ELF-1 (cell line): ENCODE data around the gene ZNF511.

Experiments
- DNase-seq: peaks from one replicate; pipeline ENCODE4 v3.0.0-alpha.2; 2016; ENCODE audit warnings: low read depth, low spot score

Gene ZNF511

DNA sequence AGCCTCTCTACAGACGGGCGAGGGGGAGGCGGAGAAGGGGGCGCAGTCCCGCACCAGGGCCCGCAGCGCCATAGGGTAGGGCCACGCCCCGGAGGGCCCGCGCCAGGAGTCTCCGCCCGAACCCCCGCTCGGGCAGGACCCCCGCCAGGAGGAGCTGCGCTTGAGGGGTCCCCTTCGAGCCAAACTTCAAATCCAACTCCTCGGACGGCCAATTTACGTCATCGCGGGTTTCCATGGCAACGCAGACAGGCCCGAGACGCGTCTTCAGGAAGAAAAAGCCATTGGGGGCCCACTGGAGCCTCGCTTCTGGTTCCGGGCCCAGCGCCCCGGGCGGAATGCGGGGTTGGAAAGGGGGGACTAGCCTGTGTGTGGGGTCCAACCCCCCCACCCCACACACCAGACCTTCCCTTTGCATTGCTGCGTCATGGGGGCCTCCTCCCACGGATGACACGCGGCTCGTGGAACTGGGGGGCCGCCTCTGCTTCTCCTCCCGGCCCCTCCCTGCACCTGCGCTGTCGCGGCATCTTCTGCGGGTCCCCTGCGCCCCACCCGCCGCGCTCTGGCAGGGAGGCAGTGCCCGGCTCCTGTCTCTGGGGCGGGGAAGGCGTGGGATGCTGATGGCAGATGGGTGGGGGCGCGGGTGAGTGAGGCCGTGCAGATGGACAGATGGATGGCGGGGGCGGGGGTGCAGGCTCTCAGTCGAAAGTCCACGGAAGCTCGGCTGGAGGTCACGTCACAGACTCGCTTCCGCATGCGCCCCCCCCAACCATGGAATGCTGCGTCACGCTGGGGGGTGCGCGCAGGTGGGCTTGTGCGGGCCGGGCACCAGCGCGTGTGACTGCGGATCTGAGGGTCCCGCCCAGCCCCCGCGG is 26.8 kb downstream of the ZNF511 start:
- DNase-seq: peak; percentile 39

DNA sequence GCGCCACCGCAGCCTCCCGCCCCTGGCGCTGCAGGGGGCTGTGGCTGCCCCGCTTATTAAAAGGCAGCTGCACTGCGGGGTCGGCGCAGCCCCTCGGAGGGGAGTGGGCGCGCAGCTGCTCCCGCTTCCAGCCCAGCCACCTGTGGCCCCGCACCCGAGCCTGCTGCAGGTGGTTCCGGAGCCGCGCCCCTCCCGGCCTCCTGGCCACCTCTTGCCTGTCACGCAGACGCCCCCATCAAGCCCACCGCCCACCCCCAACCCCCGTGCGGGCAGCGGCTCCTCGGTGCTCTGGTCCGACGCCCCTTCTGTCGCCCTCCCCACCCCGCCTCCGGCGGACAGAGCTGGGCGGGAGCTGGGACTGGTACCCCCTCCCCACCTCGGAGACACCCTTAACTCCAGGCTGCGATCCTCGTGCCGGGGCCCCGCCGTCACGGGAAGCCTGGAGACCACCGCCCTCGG is 27.4 kb downstream of the ZNF511 start:
- DNase-seq: no peak

DNA sequence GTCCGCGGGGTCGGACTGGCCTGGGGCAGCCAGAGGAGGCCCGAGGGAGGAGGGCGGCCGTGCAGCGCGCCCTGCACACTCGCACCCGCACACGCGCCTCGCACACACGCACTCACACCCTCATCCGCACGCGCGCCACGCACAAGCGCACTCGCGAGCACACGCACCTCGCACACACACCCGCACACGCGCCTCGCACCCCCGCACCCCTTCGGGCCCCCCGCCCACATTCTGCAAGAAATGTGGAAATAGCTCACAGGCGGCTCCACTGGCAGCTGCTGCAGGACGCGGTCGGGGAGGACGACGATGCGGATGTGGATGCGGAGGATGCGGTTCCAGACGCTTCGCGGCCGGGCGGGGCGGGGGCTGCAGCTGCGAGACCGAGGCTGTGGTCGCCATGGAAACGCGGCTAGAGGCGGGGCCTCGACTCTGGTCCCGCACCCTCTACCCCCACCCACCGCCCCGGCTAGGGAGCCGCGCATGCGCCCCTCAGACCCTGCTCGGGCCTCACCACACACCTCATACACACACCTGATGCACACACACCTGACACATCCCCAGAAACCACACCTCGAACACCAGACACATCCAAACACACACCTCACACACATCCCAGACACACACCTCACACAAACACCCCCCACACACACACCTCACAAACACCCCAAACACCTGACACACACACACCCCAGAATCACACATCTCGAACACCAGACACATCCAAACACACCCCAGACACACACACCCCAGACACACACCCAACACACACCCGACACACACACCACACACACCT is 28.1 kb downstream of the ZNF511 start, which contains the start of gene CALY:
TSS of gene CALY (minus strand) at position 320 of the 793 bp plus-strand sequence. CDS start 7,907 bp downstream, outside the sequence.
- DNase-seq: peak; percentile 73

DNA sequence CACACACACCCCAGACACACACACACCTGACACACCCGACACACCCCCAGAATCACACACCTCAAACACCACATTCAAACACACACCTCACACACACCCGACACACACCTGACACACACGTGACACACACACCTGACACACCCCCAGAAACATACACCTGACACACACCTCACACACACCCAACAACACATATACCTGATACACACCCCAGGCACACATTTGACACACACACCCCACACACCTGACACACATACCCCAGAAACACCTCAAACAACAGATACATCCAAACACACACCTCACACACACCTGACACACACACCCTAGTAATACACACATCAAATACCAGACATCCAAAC is 28.6 kb downstream of the ZNF511 start:
- DNase-seq: no peak

DNA sequence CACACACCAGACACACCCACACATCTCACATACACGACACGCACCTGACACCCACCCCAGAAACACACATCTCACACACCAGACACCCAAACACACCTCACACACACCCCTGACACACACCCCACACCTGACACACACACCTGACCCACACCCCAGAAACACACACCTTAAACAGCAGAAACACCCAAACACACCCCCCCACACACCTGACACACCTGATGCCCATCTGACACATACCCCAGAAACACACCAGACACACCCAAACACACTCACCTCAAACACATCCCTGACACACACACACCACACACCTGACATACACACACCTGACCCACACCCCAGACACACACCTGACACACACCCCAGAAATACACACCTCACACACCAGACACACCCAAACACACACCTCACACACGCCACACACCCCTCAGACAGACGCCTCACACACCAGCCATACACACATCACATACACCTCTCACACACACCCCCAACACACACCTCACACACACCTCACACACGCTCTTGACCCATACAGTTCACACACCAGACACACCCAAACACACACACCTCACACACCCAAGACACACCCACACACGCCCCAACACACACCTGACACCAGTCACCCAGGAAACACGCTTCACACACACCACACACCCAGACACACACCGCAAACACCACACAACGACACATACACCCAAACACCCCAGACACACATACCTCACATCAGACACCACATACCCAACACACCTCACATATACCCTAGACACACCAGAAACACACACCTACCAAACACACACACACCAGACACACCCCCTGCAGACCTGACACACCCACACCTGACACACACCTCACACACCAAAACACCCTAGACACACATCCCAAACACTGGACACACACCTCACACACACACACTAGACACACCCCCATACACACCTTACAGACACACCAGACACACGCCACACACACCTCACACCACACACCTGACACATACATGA is 29.7 kb downstream of the ZNF511 start:
- DNase-seq: no peak

DNA sequence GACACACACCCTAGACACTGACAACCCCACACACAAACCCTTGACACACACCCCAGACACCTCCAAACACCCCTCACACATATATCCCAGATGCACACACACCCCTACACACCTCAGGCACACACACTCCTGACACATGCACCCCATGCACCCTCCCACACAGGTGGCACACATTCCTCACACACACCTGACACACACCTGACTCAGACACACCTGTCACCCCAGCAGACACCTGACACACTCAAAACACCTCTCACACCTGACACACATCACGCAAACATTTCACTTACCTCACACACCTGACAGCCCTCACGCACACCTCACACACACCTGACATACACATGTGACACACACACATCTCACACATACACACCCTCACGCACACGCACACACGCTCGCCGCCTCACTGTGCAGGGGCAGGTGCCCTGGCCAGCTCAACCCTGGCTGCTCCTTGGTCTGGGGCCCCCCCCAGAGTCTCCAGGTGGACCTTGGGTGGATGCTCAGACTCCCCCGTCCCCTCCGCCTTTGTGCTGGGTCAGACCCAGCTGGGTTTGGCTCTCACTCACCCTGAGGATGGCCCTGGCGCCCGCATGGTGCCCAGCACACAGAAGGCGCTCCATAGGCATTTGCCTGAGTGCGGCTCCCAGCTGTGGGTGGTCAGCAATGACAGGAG is 31.1 kb downstream of the ZNF511 start:
- no peak for DNase-seq

DNA sequence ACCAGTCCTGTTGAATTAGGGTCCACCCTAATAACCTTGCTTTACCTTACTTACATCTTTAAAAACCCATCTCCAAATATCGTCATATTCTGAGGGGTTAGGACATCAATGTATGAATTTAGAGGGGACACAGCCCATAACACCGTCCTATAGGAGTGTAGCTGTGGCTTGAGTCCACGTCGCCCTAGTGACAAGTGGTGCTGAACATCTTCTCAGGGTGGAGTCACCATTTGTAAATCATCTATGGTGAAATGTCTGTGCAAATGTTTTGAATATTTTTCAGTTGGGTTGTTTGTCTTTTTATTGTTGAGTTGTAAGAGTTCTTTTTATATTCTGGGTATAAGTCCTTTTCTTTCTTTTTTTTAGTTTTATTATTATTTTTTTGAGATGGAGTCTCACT is 33.3 kb downstream of the ZNF511 start:
- DNase-seq: no peak

DNA sequence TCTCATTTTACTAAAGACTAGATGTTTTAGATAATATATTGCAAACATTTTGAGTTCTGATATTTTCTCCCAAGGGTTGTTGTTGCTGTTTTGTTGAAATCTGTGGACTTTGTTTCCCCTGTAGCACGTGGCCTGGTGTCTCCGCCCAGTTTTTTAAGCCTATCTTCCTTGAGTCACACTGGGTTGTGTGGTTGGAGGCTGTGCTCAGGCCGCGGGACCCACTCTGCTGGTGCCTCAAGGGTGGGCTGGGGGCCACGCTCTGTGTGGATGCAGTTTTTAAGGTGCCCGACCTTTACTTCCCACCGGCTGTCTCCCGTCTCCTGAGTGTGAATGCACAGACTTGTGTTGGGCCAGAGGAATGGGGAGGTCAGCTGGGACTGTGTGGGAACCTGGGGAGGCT is 34.2 kb downstream of the ZNF511 start:
- DNase-seq: no peak

DNA sequence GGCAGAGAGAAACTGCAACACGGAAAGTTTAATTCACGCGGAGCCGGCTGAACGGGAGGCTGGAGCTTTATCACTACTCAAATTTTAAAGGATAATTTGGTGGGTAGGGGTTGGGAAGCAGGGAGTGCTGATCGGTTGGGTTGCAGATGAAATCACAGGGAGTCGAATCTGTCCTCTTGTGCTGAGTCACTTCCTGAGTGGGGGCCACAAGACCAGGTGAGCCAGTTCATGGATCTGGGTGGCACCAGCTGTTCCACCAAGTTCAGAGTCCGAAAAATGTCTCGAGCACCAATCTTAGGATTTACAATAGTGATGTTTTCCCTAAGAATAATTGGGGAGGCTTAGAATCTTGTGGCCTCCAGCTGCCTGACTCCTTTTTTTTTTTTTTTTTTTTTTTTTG is 34.8 kb downstream of the ZNF511 start:
- no peak for DNase-seq

DNA sequence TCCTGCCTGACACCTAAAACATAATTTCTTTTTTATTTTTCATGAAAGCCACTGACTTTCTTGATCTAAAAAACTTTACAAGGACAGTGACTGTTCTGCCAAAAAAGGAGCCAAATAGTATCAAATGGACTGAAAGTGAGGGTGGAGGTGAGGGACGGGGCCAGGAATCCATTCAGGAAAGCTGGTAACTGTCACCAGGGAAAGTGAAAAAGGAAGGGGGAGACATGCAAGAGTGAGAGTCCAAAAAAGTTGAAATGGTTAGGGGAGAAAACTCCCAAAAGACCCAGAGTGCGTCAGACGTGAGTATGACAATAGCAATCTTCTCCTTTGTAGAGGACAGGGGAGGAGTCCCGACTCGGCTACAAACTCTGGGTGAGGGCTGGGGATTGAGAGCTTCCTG is 35.5 kb downstream of the ZNF511 start:
- DNase-seq: no peak

DNA sequence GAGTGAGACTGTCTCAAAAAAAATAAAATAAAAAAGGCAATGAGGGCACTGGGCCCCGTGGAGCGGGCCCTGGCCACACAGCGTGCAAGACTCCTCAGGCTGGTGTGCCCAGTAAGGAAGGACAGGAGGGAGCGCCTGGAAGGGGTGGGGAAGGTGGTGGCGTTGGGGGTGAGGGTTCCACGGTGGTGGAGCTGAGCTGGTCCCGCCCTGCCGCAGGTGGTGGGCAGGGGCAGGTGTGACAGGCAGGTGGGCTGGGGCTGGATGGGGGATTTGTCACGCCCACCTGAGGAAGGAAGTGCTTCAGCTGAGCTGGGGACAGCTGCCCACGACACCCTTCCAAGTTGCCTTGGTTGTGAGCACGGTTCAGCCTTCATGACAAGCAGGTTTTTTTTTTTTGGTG is 37.7 kb downstream of the ZNF511 start:
- no peak for DNase-seq

DNA sequence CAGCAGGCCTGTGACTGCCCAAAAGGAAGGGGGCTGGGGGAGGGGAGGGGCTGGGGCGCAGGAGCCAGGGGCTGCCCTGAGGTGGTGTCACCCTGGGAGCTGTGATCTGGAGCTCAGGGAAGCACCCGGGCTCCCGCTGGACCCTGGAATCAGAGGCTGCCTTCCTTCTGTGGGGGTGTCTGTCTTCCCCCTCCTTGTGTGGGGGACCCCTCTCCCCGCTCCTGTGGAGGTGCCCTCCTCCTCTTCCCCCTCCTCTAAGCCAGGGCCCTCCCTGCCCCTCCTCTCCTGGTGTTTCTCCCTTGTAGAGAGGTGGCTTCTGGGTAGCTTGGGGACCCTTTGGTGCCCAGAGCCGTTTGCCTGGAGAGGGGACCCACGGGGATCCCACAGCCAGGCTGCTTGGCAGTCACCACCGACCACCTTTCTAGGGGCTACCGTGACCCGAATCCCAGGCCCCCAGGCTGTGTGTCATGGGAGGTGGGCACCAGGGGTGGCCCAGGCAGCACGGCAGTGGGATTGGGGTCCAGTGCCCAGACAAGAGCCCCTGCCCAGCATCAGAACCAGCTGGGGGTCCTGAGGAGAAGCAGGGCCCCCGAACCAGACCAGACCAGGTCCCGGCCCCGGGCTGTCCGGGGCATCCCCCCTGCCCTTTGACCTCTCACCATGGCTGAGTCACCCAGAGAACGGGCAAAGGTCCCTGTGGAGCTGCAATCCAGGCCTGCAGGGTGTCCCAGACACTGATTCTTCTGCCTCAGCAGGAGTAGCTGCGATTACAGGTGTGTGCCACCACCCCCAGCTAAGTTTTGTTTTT is 39.2 kb downstream of the ZNF511 start:
- no peak for DNase-seq

DNA sequence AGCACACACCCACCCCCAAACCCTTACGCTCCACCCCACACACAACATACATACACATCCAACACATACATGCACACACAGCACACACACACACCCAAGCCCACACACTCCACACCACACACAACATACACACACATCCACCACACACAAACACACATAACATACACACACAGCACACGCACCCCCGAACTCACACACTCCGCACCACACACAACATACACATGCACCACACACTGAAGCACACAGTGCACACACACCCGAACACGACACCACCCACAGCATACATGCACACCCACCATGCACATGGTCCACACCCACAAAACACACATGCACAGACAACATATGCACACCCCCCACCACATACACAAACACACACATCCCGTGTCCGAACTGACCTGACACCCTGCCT is 40.5 kb downstream of the ZNF511 start:
- no peak for DNase-seq

DNA sequence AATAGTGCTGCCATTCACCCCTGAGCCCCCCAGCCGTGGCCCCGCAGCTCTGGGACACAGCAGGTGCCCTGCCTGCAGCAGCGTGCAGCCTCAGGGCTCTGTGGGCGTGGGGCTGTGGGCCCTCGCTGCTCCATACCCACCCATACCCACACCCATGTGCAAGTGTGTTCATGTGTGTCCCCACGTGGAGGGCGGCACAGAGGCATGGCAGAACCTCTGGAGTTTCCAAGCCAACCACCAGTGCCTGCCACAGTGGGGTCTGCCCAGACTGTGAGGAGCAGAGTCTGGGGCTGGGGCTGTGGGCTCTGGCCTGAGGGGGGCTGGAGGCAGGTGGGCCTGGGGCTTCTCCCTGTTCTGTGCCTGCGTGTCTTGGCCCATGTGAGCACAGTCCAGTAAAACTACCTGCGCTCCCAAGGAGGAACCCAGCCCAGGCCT is 40.9 kb downstream of the ZNF511 start:
- DNase-seq: no peak

DNA sequence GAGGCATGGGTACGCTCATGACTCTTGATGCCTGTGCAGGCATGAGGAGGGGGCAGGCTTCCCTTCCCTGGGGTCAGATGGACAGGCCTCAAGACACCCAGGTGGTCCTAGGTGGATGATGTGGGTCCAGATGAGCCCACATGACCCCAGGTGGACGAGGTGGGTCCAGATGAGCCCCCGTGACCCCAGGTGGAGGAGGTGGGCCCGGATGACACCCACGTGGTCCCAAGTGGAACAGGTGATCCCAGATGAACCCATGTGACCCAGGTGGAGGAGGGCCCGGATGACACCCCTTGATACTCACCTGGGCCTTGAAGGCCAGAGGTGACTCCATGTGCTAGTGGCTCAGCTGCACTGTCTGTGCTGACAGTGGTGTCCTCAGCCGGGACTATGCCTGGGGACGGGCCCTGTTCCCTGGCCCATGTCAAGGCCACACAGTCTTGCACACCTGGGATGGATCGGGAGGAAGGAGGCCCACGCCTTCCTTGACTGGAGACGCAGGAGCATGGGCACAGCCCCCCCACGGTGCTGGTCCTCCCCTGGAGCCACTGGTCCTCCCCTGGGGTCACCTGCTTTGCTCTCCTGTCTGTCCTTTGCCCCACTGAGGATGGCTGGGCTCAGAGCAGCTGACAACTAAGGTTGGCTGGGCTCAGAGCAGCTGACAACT is 41.7 kb downstream of the ZNF511 start:
- DNase-seq: no peak

DNA sequence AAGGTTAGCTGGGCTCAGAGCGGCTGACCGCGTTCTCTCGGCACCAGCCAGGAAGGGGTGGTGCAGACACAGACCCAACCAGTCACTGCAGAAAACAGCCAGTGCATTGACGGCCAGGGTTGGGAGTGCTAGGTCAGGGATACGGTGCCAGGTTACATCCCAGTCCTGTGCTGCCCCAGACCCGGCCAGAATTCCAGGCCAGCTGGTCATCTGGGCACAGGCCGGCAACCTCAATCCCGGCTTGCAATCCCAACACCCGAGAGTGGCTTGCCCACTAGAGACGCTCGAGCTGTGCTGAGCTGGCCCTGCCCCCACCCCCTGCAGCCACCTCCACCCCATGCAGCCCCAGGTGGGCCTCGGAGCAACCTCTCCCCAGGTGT is 42.2 kb downstream of the ZNF511 start:
- DNase-seq: no peak

DNA sequence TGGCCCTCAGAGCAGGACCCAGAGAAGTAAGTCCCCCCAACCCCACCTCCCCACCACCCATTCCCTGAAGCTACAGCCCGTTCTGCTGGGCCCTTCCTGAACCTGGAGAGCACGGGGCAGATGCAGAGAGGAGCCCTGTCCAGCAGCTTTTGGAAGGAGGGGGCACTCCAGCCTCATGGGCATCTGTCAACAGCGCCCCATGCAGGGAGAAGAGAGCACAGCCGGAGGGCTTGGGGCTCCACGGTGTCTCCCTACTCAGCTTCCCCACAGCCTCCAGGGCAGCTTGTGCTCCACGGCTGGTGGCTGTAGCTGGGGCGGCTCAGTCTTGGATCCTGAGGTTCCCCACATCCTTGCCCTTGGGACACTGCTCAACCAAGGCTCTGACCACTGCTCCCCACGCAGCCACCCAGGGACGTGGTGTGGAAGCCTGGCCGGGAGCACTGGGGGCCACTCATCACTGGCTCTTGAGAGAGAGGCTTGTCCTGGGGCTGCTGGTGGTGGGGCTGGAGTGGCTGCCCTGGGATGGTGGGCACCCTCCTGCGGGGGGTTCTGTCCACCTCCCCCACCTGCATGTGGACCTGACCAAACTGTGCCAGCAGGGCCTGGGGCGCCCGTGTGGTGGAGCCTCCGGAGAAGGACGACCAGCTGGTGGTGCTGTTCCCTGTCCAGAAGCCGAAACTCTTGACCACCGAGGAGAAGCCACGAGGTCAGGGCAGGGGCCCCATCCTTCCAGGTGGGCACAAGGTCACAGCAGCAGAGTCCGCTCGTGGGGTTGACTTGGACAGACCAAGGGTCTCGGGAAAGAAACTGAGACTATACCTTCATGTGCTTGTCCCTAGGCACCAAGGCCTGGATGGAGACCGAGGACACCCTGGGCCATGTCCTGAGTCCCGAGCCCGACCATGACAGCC is 42.9 kb downstream of the ZNF511 start:
- DNase-seq: no peak

DNA sequence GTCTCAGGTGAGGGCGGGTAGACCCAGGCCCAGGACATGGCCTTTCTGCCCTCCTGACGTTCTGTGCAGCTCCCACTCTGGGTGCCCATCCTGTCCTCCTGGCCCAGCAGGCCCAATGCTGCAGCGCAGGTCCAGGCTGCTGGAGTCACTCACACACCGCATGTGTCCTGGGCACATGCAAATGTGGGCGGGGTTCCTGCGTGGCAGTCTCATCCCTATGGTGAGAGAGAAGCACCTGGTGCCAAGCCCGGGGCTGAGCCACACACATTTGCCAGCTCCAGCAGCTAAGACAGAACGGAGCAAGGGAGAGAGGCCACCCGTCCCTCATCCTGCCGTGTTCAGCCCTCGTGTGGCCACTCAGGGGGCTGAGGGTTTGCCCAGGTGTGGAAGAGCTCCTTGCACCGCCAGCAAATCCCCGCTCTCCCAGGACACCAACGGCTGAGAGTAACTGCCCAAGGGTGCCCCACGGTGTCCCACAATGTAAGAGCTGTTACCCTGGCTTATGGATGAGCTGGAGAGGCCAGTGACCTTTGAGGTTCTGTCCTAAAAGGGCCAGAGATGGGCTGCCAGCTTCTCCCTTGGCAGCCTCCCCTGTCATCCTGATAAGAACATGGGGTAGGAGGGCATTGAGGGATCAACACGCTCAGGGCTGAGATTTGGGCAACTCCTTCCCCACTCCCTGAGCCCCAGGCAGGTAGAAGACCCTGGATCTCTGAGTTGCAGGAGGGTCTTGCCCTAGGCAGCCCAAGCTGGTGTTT is 44.7 kb downstream of the ZNF511 start:
- no peak for DNase-seq
